ENCODE data around the gene TRPC3.

Gene TRPC3

DNA sequence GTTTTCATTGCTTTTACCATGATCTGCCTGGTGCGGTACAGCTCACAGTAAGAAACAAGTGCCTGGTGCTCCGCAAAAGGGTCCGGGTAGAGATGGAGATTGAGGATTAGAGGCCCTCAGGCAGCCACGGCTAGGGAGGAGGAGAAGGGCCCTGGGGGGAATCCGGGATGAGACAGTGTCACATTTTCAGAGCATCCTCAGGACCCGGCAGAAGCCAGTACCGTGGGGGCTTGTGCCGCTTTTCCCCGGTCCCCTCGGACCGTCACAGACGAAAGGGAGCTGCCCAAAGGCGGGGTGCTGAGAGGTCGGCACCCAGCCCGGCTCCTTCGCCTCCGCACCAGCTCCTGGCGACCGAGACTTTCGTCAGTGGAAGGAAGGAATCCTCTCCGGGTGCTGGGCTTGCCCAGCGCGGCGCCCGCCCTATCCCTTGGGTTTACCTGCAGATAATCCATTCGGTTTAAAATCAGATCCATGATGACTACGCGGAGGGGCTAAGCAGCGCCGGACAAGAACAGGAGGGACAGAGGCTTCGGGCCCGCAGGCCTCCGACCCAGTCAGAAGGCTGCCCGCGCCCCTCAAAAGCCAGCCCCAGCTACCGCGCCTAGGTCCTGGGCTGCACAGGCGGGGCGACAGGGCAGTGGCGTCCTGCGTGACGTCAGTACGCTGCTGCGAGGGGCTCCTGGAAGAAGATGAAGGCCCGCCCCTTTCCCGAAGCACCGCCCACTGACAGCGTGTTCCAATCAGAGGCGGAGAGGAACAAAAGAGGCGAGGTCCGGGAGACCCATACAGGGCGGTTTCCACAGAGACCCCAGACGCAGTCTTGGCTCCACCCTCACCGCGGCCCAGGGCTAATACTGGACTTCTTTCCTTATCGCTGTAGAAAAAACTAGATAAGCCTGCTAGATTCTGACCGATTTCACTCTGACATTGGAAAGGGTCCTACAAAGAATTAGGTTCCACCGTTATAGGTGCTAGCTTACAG, 81.7 kb downstream of the TRPC3 start, which contains the start of gene BBS7:
BBS7 (minus strand) TSS at position 634 of the 982 bp plus-strand sequence; CDS start at position 473, 161 bp downstream.
- DNase-seq: peak; percentile 95 to 96

GRCh38 chr4:121863799-121864198, 88.1 kb downstream of the TRPC3 start:
- DNase-seq: no peak

GRCh38 chr4:121861426-121861825, 90.4 kb downstream of the TRPC3 start:
- DNase-seq: no peak

- no peak for DNase-seq
Measured at GRCh38 chr4:121860121-121860520, 91.7 kb downstream of the TRPC3 start.

GRCh38 chr4:121851354-121851753, 100.5 kb downstream of the TRPC3 start:
- DNase-seq: no peak

- DNase-seq: no peak
Measured at GRCh38 chr4:121846662-121847061, 105.2 kb downstream of the TRPC3 start.

DNA sequence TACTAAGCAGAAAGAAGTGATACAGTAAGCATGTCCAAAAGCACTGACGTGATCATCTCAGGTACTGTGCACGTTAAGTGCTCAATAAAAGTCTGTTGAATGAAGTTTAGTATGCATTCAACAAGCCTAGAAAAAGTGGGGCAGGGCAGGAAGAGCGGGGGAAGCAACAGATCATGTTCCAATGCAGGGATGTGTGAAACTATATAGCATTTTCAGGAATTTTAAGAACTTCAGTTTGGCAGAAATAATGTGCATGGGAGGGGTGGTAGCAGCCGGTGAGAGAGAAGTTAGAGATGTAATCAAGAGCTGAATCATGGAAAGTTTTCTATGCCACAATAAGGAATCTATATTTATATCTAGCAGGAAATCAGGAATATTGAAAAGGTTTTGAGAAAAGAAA, 109.0 kb downstream of the TRPC3 start:
- no peak for DNase-seq

DNA sequence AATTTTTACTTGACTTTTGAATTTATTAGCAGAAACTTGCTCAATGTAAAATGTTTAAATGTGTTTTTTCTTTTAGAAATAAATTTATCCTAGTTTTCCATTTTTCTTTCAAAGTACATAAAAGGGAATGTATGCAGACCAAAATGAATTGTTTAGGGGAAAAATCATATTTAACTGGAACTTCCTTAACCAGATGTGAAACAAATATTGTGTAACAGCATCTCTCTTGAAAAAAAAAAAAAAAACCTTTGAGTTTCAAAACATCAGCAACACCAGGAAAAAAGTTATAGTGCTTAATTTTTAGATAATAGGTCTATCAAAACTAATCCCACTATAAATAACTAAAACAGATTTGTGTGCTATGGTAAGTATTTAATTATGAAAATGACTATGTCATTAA, 113.7 kb downstream of the TRPC3 start:
- no peak for DNase-seq

DNA sequence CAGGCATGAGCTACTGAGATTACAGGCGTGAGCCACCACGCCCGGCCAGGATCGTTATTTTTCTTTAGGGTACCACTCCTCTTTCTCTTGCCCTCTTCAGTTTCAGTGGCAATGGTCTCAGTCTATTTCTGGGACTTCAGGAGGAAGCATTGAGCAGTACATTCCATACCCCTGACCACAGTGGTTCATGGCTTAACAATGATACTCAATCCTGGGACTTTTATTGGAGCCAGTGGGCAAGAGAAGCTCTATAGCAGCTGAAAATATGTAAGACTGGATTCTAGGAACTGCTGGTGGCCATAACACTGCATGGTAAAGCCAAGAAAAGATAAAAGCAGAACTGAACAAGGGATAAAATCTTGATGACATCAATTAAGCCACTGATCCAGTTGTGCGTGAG, 122.3 kb downstream of the TRPC3 start:
- no peak for DNase-seq

All from stimulated activated CD4-positive, alpha-beta T cell treated with anti-CD3 and anti-CD28 coated beads, Interleukin-2, amount 100 ng/mL, for 48 hours (primary cell).